ENCODE results near the gene FHIP1B. TPM values are rescaled to one million over a fixed set of nuclear protein-coding genes. Genes with fewer than 3 reads are reported as not detected.

The FHIP1B gene
- total RNA-seq, 1 donor from 2014 or later = 34.0 TPM

Other genes with a start within 250 kb of the FHIP1B start
- not detected in 2 replicates for gene OR52L1, start 247.7 kb downstream of the FHIP1B start, total RNA-seq
- not detected in 2 replicates for gene OR56A4, start 227.7 kb downstream of the FHIP1B start, total RNA-seq
- gene OR56A1, start 203.9 kb downstream of the FHIP1B start, total RNA-seq = not detected in 2 replicates
- gene OR56B4, start 127.0 kb downstream of the FHIP1B start, total RNA-seq = not detected in 2 replicates
- not detected in 2 replicates for gene OR52B2, start 64.3 kb downstream of the FHIP1B start, total RNA-seq
- not detected in 2 replicates for gene OR52W1, start 35.4 kb downstream of the FHIP1B start, total RNA-seq
- not detected in 2 replicates for gene C11orf42, start 29.1 kb downstream of the FHIP1B start, total RNA-seq
- 0.14 and 0.54 TPM in 2 replicates for gene CNGA4, start 4.5 kb upstream of the FHIP1B start, total RNA-seq
- gene CCKBR, start 25.2 kb upstream of the FHIP1B start, total RNA-seq = 0.21 TPM in 1 of 2 replicates, not detected in the other
- gene CAVIN3, start 85.9 kb upstream of the FHIP1B start, total RNA-seq = 93.7 and 119 TPM in 2 replicates
- 25.7 and 28.4 TPM in 2 replicates for gene SMPD1, start 155.8 kb upstream of the FHIP1B start, total RNA-seq
- gene APBB1, start 184.5 kb upstream of the FHIP1B start, total RNA-seq = 26.9 and 29.6 TPM in 2 replicates
- gene HPX, start 206.4 kb upstream of the FHIP1B start, total RNA-seq = 0.13 and 0.34 TPM in 2 replicates
- gene TRIM3, start 239.3 kb upstream of the FHIP1B start, total RNA-seq = 13.7 and 13.8 TPM in 2 replicates
- 65.2 and 74.6 TPM in 2 replicates for gene ARFIP2, start 246.7 kb upstream of the FHIP1B start, total RNA-seq
- 48.6 and 56.1 TPM in 2 replicates for gene TIMM10B, start 246.9 kb upstream of the FHIP1B start, total RNA-seq

All from kidney epithelial cell (primary cell).